ENCODE measurements around the gene ARID2. TPM values are rescaled to one million over a fixed set of nuclear protein-coding genes. Genes with fewer than 3 reads are reported as not detected.

The ARID2 gene
- polyA plus RNA-seq (2013, experiment 1 of 2), result 7.0 TPM
- 6.9 TPM for polyA plus RNA-seq (2013, experiment 2 of 2)

- no peak within 1 kb of the TSS for H2AK5ac ChIP-seq (ENCODE audit: low read length, severe bottlenecking)
- H3K4ac ChIP-seq (ENCODE audit: low read depth in 1 of 2, low read length in 2 of 2), result peak within 1 kb of the TSS; percentile 88 to 95
- WGBS, result under 1% methylated on average over 46 of the region's 88 CpGs
- H2BK120ac ChIP-seq (ENCODE audit: low read depth, low read length), result peak within 1 kb of the TSS; percentile 100
- peak within 1 kb of the TSS; percentile 91 for H3K4me3 ChIP-seq (ENCODE audit: insufficient read depth in 1 of 2, low read depth in 1 of 2, low read length in 2 of 2)
- no peaks in the 10 kb centered on the region for H3K4me1 ChIP-seq (ENCODE audit: control insufficient read depth, insufficient read depth, low read depth, low read length)
- H3K18ac ChIP-seq (ENCODE audit: low read depth in 1 of 2, low read length in 2 of 2), result peak within 1 kb of the TSS; percentile 96 to 98
- peak within 1 kb of the TSS in 1 of 2 experiments; percentile 52 for H2BK12ac ChIP-seq (ENCODE audit: low read length in 2 of 2)
- H3K79me1 ChIP-seq (replicated peaks; ENCODE audit: low read length, poor library complexity, severe bottlenecking), result no peaks in the 10 kb centered on the region
- H2BK5ac ChIP-seq (ENCODE audit: low read depth, low read length, poor library complexity, severe bottlenecking), result peak within 1 kb of the TSS; percentile 97
- H3K36me3 ChIP-seq (ENCODE audit: control insufficient read depth in 1 of 2, insufficient read depth in 2 of 2, low read depth in 1 of 2, low read length in 2 of 2), result peaks cover 0 to 3% of the 10 kb centered on the region in 2 experiments
- peak within 1 kb of the TSS; percentile 86 for H3K27ac ChIP-seq (ENCODE audit: low read length, poor library complexity, severe bottlenecking)
- H3K4me2 ChIP-seq (ENCODE audit: low read length, poor library complexity, severe bottlenecking), result peak within 1 kb of the TSS; percentile 76
- peak within 1 kb of the TSS; percentile 95 for H4K91ac ChIP-seq (ENCODE audit: low read length)
- H2BK15ac ChIP-seq (ENCODE audit: low read depth, poor library complexity, severe bottlenecking), result peak within 1 kb of the TSS; percentile 94
- H3K9me3 ChIP-seq (ENCODE audit: control insufficient read depth, low read length), result no peaks in the 10 kb centered on the region
- peak within 1 kb of the TSS; percentile 98 for H3K9ac ChIP-seq (ENCODE audit: low read length)
- H3K27me3 ChIP-seq (ENCODE audit: control insufficient read depth in 1 of 2, insufficient read depth in 1 of 2, low read length in 2 of 2), result no peaks in the 10 kb centered on the region
- peak within 1 kb of the TSS in 1 of 2 experiments; percentile 75 for H3K23ac ChIP-seq (ENCODE audit: low read length in 2 of 2)
- peak; percentile 76 for DNase-seq
- H4K8ac ChIP-seq (ENCODE audit: low read length), result peak within 1 kb of the TSS; percentile 88
- H2AFZ ChIP-seq (ENCODE audit: low read depth, low read length), result peak within 1 kb of the TSS; percentile 46
- peak within 1 kb of the TSS; percentile 73 to 95 for H3K14ac ChIP-seq (ENCODE audit: low read length in 2 of 2)
Measured at GRCh38 chr12:45729233-45730083, at the start of gene ARID2. ARID2 (plus strand) TSS chr12:45729706; CDS start chr12:45729837, 131 bp downstream.

GRCh38 chr12:45680362-45680761, 49.1 kb upstream of the ARID2 start:
- H2BK12ac ChIP-seq (ENCODE audit: low read length in 2 of 2), result no peak overlapping the region
- no peak overlapping the region for H2AFZ ChIP-seq (ENCODE audit: low read depth, low read length)
- no peak overlapping the region for H3K23ac ChIP-seq (ENCODE audit: low read length in 2 of 2)
- H3K27ac ChIP-seq (ENCODE audit: low read length, poor library complexity, severe bottlenecking), result no peak overlapping the region
- H3K9me3 ChIP-seq (ENCODE audit: control insufficient read depth, low read length), result no peaks in the 10 kb centered on the region
- H3K9ac ChIP-seq (ENCODE audit: low read length), result no peak overlapping the region
- peaks cover 2% of the 10 kb centered on the region for H3K4me1 ChIP-seq (ENCODE audit: control insufficient read depth, insufficient read depth, low read depth, low read length)
- DNase-seq, result no peak
- no peak overlapping the region for H2BK120ac ChIP-seq (ENCODE audit: low read depth, low read length)
- H3K27me3 ChIP-seq (ENCODE audit: control insufficient read depth in 1 of 2, insufficient read depth in 1 of 2, low read length in 2 of 2), result no peaks in the 10 kb centered on the region
- H3K18ac ChIP-seq (ENCODE audit: low read depth in 1 of 2, low read length in 2 of 2), result no peak overlapping the region
- no peak overlapping the region for H3K4ac ChIP-seq (ENCODE audit: low read depth in 1 of 2, low read length in 2 of 2)
- H3K4me2 ChIP-seq (ENCODE audit: low read length, poor library complexity, severe bottlenecking), result no peak overlapping the region
- H4K91ac ChIP-seq (ENCODE audit: low read length), result no peak overlapping the region
- no peak overlapping the region for H2AK5ac ChIP-seq (ENCODE audit: low read length, severe bottlenecking)
- no peak overlapping the region for H3K4me3 ChIP-seq (ENCODE audit: insufficient read depth in 1 of 2, low read depth in 1 of 2, low read length in 2 of 2)
- H2BK5ac ChIP-seq (ENCODE audit: low read depth, low read length, poor library complexity, severe bottlenecking), result no peak overlapping the region
- no peak overlapping the region for H3K14ac ChIP-seq (ENCODE audit: low read length in 2 of 2)
- no peak overlapping the region for H2BK15ac ChIP-seq (ENCODE audit: low read depth, poor library complexity, severe bottlenecking)
- H4K8ac ChIP-seq (ENCODE audit: low read length), result no peak overlapping the region
- H3K79me1 ChIP-seq (replicated peaks; ENCODE audit: low read length, poor library complexity, severe bottlenecking), result no peaks in the 10 kb centered on the region
- no peaks in the 10 kb centered on the region for H3K36me3 ChIP-seq (ENCODE audit: control insufficient read depth in 1 of 2, insufficient read depth in 2 of 2, low read depth in 1 of 2, low read length in 2 of 2)

GRCh38 chr12:45681465-45681864, 48.0 kb upstream of the ARID2 start:
- peaks cover 2% of the 10 kb centered on the region for H3K4me1 ChIP-seq (ENCODE audit: control insufficient read depth, insufficient read depth, low read depth, low read length)
- H3K79me1 ChIP-seq (replicated peaks; ENCODE audit: low read length, poor library complexity, severe bottlenecking), result no peaks in the 10 kb centered on the region
- H3K36me3 ChIP-seq (ENCODE audit: control insufficient read depth in 1 of 2, insufficient read depth in 2 of 2, low read depth in 1 of 2, low read length in 2 of 2), result no peaks in the 10 kb centered on the region
- H3K4me2 ChIP-seq (ENCODE audit: low read length, poor library complexity, severe bottlenecking), result no peak overlapping the region
- no peak overlapping the region for H2AK5ac ChIP-seq (ENCODE audit: low read length, severe bottlenecking)
- H3K23ac ChIP-seq (ENCODE audit: low read length in 2 of 2), result no peak overlapping the region
- H2BK12ac ChIP-seq (ENCODE audit: low read length in 2 of 2), result no peak overlapping the region
- no peak overlapping the region for H4K8ac ChIP-seq (ENCODE audit: low read length)
- no peak overlapping the region for H3K14ac ChIP-seq (ENCODE audit: low read length in 2 of 2)
- H4K91ac ChIP-seq (ENCODE audit: low read length), result no peak overlapping the region
- H3K4ac ChIP-seq (ENCODE audit: low read depth in 1 of 2, low read length in 2 of 2), result no peak overlapping the region
- H2BK120ac ChIP-seq (ENCODE audit: low read depth, low read length), result no peak overlapping the region
- H3K9ac ChIP-seq (ENCODE audit: low read length), result no peak overlapping the region
- no peak for DNase-seq
- no peaks in the 10 kb centered on the region for H3K27me3 ChIP-seq (ENCODE audit: control insufficient read depth in 1 of 2, insufficient read depth in 1 of 2, low read length in 2 of 2)
- H2BK15ac ChIP-seq (ENCODE audit: low read depth, poor library complexity, severe bottlenecking), result no peak overlapping the region
- no peak overlapping the region for H2AFZ ChIP-seq (ENCODE audit: low read depth, low read length)
- no peak overlapping the region for H3K4me3 ChIP-seq (ENCODE audit: insufficient read depth in 1 of 2, low read depth in 1 of 2, low read length in 2 of 2)
- H3K18ac ChIP-seq (ENCODE audit: low read depth in 1 of 2, low read length in 2 of 2), result no peak overlapping the region
- H3K9me3 ChIP-seq (ENCODE audit: control insufficient read depth, low read length), result no peaks in the 10 kb centered on the region
- H3K27ac ChIP-seq (ENCODE audit: low read length, poor library complexity, severe bottlenecking), result no peak overlapping the region
- H2BK5ac ChIP-seq (ENCODE audit: low read depth, low read length, poor library complexity, severe bottlenecking), result no peak overlapping the region

GRCh38 chr12:45685680-45686079, 43.8 kb upstream of the ARID2 start:
- no peak overlapping the region for H3K4ac ChIP-seq (ENCODE audit: low read depth in 1 of 2, low read length in 2 of 2)
- no peak overlapping the region for H2AFZ ChIP-seq (ENCODE audit: low read depth, low read length)
- no peak overlapping the region for H3K4me2 ChIP-seq (ENCODE audit: low read length, poor library complexity, severe bottlenecking)
- no peak overlapping the region for H2BK120ac ChIP-seq (ENCODE audit: low read depth, low read length)
- H4K8ac ChIP-seq (ENCODE audit: low read length), result no peak overlapping the region
- H3K36me3 ChIP-seq (ENCODE audit: control insufficient read depth in 1 of 2, insufficient read depth in 2 of 2, low read depth in 1 of 2, low read length in 2 of 2), result no peaks in the 10 kb centered on the region
- no peaks in the 10 kb centered on the region for H3K9me3 ChIP-seq (ENCODE audit: control insufficient read depth, low read length)
- H2BK5ac ChIP-seq (ENCODE audit: low read depth, low read length, poor library complexity, severe bottlenecking), result no peak overlapping the region
- no peak overlapping the region for H2BK15ac ChIP-seq (ENCODE audit: low read depth, poor library complexity, severe bottlenecking)
- no peak overlapping the region for H3K14ac ChIP-seq (ENCODE audit: low read length in 2 of 2)
- peaks cover 2% of the 10 kb centered on the region for H3K4me1 ChIP-seq (ENCODE audit: control insufficient read depth, insufficient read depth, low read depth, low read length)
- H3K27ac ChIP-seq (ENCODE audit: low read length, poor library complexity, severe bottlenecking), result no peak overlapping the region
- H3K18ac ChIP-seq (ENCODE audit: low read depth in 1 of 2, low read length in 2 of 2), result no peak overlapping the region
- H3K9ac ChIP-seq (ENCODE audit: low read length), result no peak overlapping the region
- H3K23ac ChIP-seq (ENCODE audit: low read length in 2 of 2), result no peak overlapping the region
- H3K27me3 ChIP-seq (ENCODE audit: control insufficient read depth in 1 of 2, insufficient read depth in 1 of 2, low read length in 2 of 2), result no peaks in the 10 kb centered on the region
- WGBS, result 100% methylated on average over 1 of the region's 1 CpG
- no peak overlapping the region for H2AK5ac ChIP-seq (ENCODE audit: low read length, severe bottlenecking)
- no peak overlapping the region for H2BK12ac ChIP-seq (ENCODE audit: low read length in 2 of 2)
- no peak overlapping the region for H3K4me3 ChIP-seq (ENCODE audit: insufficient read depth in 1 of 2, low read depth in 1 of 2, low read length in 2 of 2)
- H4K91ac ChIP-seq (ENCODE audit: low read length), result no peak overlapping the region
- no peaks in the 10 kb centered on the region for H3K79me1 ChIP-seq (replicated peaks; ENCODE audit: low read length, poor library complexity, severe bottlenecking)
- no peak for DNase-seq

Measured in mesenchymal stem cell (in vitro differentiated cells and primary cell).